Osteoblast (primary cell): Measurements from ENCODE around the gene AHCYL1. TPM values are rescaled to one million over a fixed set of nuclear protein-coding genes. Genes with fewer than 3 reads are reported as not detected.

Experiments
- DNase-seq: peaks from one replicate; pipeline ENCODE4 v3.0.0; 2011; ENCODE audit warnings: low spot score, mixed read lengths; ENCODE audit not compliant: insufficient read length; ENCODE audit errors: missing footprints
- H2AFZ ChIP-seq: 2 replicates; pipeline ENCODE4 v1.6.0; 2011; ENCODE audit warnings: mild to moderate bottlenecking, low read length
- H3K27ac ChIP-seq: 2 replicates; pipeline ENCODE4 v1.5.1; 2011; ENCODE audit warnings: mild to moderate bottlenecking, low read depth, low read length, moderate library complexity
- H3K27me3 ChIP-seq: 2 replicates; pipeline ENCODE4 v1.6.0; 2012; ENCODE audit warnings: mild to moderate bottlenecking, control low read depth, inconsistent platforms, low read length, moderate library complexity; ENCODE audit not compliant: insufficient read depth
- H3K36me3 ChIP-seq: 2 replicates; pipeline ENCODE4 v1.5.1; 2011; ENCODE audit warnings: mild to moderate bottlenecking, low read length, control low read depth, moderate library complexity; ENCODE audit not compliant: insufficient read depth
- H3K4me1 ChIP-seq: 2 replicates; pipeline ENCODE4 v1.5.1; 2011; ENCODE audit warnings: mild to moderate bottlenecking, low read length, control low read depth, moderate library complexity; ENCODE audit not compliant: insufficient read depth
- H3K4me2 ChIP-seq: 2 replicates; pipeline ENCODE4 v1.6.0; 2011; ENCODE audit warnings: mild to moderate bottlenecking, low read length; ENCODE audit not compliant: insufficient read depth
- H3K4me3 ChIP-seq: fragments of 200-600 bp; sonication (generic); 3 replicates; pipeline ENCODE4 v1.5.1; 2012; ENCODE audit warnings: mild to moderate bottlenecking, low read length, inconsistent platforms; ENCODE audit not compliant: insufficient read depth
- H3K79me2 ChIP-seq: 2 replicates; pipeline ENCODE4 v1.6.0; 2012; ENCODE audit warnings: mild to moderate bottlenecking, low read length, control low read depth, inconsistent platforms; ENCODE audit not compliant: insufficient read depth
- H3K9me3 ChIP-seq: 2 replicates; pipeline ENCODE4 v1.5.1; 2011; ENCODE audit warnings: low read depth, low read length, control low read depth
- H4K20me1 ChIP-seq: 2 replicates; pipeline ENCODE4 v1.6.0; 2012; ENCODE audit warnings: mild to moderate bottlenecking, low read length, control low read depth; ENCODE audit not compliant: insufficient read depth
- CTCF ChIP-seq: IDR thresholded peaks from 2 replicates; pipeline ENCODE4 v1.5.1; 2011; ENCODE audit warnings: mild to moderate bottlenecking, low read depth, low read length, moderate library complexity; ENCODE audit errors: extremely low read depth
- total RNA-seq: library from RNA; depleted of rRNA; stranded (reverse); fragments of >200 nt; gene quantifications from 2 replicates; pipeline ENCODE4 v1.2.3, GENCODE V29; 2012

AHCYL1 gene
- total RNA-seq, 1 donor: 56.8 TPM

- Histone ChIP-seq H2AFZ (no peak overlapping the region), H3K4me2 (no peak overlapping the region), H3K36me3 (peaks cover 4% of the 10 kb centered on the region), H3K4me3 (no peak overlapping the region), H3K79me2 (peaks cover 24% of the 10 kb centered on the region), H4K20me1 (peaks cover 11% of the 10 kb centered on the region), H3K9me3 (no peaks in the 10 kb centered on the region), H3K4me1 (peaks cover 19% of the 10 kb centered on the region), H3K27ac (no peak overlapping the region), H3K27me3 (no peaks in the 10 kb centered on the region)
- DNase-seq: no peak
- TF ChIP-seq CTCF: no peak
Measured at GRCh38 chr1:110032327-110032726, 47.8 kb downstream of the AHCYL1 start.

- no peak for TF ChIP-seq CTCF
- H3K27me3 ChIP-seq: no peaks in the 10 kb centered on the region
- H2AFZ ChIP-seq: peak overlapping the region; percentile 80
- no peak overlapping the region for H3K4me3 ChIP-seq
- H3K9me3 ChIP-seq: no peaks in the 10 kb centered on the region
- no peak overlapping the region for H3K27ac ChIP-seq
- H3K4me2 ChIP-seq: peak overlapping the region; percentile 97
- peaks cover 13% of the 10 kb centered on the region for H3K36me3 ChIP-seq
- H4K20me1 ChIP-seq: peaks cover 19% of the 10 kb centered on the region
- H3K79me2 ChIP-seq: peaks cover 33% of the 10 kb centered on the region
- peaks cover 19% of the 10 kb centered on the region for H3K4me1 ChIP-seq
- no peak for DNase-seq
Measured at GRCh38 chr1:110033421-110033820, 48.9 kb downstream of the AHCYL1 start.

- Histone ChIP-seq H4K20me1 (peaks cover 22% of the 10 kb centered on the region), H3K9me3 (no peaks in the 10 kb centered on the region), H3K79me2 (peaks cover 36% of the 10 kb centered on the region), H3K27ac (peak overlapping the region; percentile 21), H3K36me3 (peaks cover 20% of the 10 kb centered on the region), H2AFZ (peak overlapping the region; percentile 80), H3K4me2 (peak overlapping the region; percentile 97), H3K4me3 (peak overlapping the region; percentile 90), H3K4me1 (peaks cover 19% of the 10 kb centered on the region), H3K27me3 (no peaks in the 10 kb centered on the region)
- no peak for TF ChIP-seq CTCF
- DNase-seq: no peak
Measured at GRCh38 chr1:110034040-110034450, 49.5 kb downstream of the AHCYL1 start.

GRCh38 chr1:110034451-110035235, 50.1 kb downstream of the AHCYL1 start, which contains the start of gene STRIP1:
STRIP1 (plus strand) TSS chr1:110034624; CDS start chr1:110034638, 14 bp downstream.
- Histone ChIP-seq H2AFZ (peak within 1 kb of the TSS; percentile 85), H3K27me3 (no peaks in the 10 kb centered on the region), H3K4me3 (peak within 1 kb of the TSS; percentile 90), H3K79me2 (peaks cover 40% of the 10 kb centered on the region), H4K20me1 (peaks cover 23% of the 10 kb centered on the region), H3K36me3 (peaks cover 26% of the 10 kb centered on the region), H3K27ac (peak within 1 kb of the TSS; percentile 79), H3K4me2 (peak within 1 kb of the TSS; percentile 97), H3K9me3 (no peaks in the 10 kb centered on the region), H3K4me1 (peaks cover 19% of the 10 kb centered on the region)
- DNase-seq: peak; percentile 95
- no peak for TF ChIP-seq CTCF
